Body of pancreas (tissue), 4 donors: ENCODE results near the gene REXO4.

Experiments
- POLR2A ChIP-seq, 3 donors: fragments of 450-650 bp; IDR thresholded peaks; one replicate each; pipeline ENCODE4 v1.6.1; 2016; ENCODE audit warnings: antibody characterized with exemption in 3 of 3, mild to moderate bottlenecking in 2 of 3
- TF ChIP-seq, protein P1 (sequence below), 7 experiments: fragments of 450-650 bp in 4 of 7; fragments of 200-600 bp in 3 of 7; sonication (generic) in 3 of 7; IDR thresholded peaks; one replicate each; pipeline ENCODE4 v1.5.1; 2016 to 2019; ENCODE audit warnings: antibody characterized with exemption in 7 of 7

GRCh38 chr9:133361507-133362092 lies 56.2 kb downstream of the REXO4 start:
- TF ChIP-seq POLR2A (IDR thresholded peaks at IDR 0.05): no peak
- TF ChIP-seq, protein P1, sequence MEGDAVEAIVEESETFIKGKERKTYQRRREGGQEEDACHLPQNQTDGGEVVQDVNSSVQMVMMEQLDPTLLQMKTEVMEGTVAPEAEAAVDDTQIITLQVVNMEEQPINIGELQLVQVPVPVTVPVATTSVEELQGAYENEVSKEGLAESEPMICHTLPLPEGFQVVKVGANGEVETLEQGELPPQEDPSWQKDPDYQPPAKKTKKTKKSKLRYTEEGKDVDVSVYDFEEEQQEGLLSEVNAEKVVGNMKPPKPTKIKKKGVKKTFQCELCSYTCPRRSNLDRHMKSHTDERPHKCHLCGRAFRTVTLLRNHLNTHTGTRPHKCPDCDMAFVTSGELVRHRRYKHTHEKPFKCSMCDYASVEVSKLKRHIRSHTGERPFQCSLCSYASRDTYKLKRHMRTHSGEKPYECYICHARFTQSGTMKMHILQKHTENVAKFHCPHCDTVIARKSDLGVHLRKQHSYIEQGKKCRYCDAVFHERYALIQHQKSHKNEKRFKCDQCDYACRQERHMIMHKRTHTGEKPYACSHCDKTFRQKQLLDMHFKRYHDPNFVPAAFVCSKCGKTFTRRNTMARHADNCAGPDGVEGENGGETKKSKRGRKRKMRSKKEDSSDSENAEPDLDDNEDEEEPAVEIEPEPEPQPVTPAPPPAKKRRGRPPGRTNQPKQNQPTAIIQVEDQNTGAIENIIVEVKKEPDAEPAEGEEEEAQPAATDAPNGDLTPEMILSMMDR (IDR thresholded peaks at IDR 0.05): no peak
